Subcutaneous abdominal adipose tissue (tissue), 5 donors: ENCODE measurements around the gene USP12.
A peak's percentile ranks its signal among the peaks of the same experiment; 100 is the strongest.
"Not testable (repeated sequence)": the region's sequence is repeated elsewhere in the genome, so short reads cannot be mapped to it uniquely, and the experiment has no call there.

ENCODE experiments used
- H3K27ac ChIP-seq: one replicate; pipeline ENCODE4 v1.7.0; 2013; ENCODE audit warnings: low read depth, mild to moderate bottlenecking, inconsistent platforms, low read length, moderate library complexity
- H3K27me3 ChIP-seq, 5 donors: one replicate each; pipeline ENCODE4 v1.7.0; 2013; ENCODE audit warnings: low read length in 5 of 5, inconsistent platforms in 1 of 5; ENCODE audit not compliant: control insufficient read depth in 5 of 5, insufficient read depth in 4 of 5
- H3K36me3 ChIP-seq, 5 donors: one replicate each; pipeline ENCODE4 v1.7.0; 2013; ENCODE audit warnings: low read length in 5 of 5; ENCODE audit not compliant: control insufficient read depth in 5 of 5, insufficient read depth in 5 of 5
- H3K4me1 ChIP-seq, 5 donors: one replicate each; pipeline ENCODE4 v1.7.0; 2013; ENCODE audit warnings: low read length in 5 of 5, mild to moderate bottlenecking in 3 of 5, moderate library complexity in 1 of 5; ENCODE audit not compliant: control insufficient read depth in 5 of 5, insufficient read depth in 5 of 5
- H3K4me3 ChIP-seq, 5 donors: one replicate each; pipeline ENCODE4 v1.7.0; 2013; ENCODE audit warnings: low read length in 5 of 5, low read depth in 1 of 5
- H3K9ac ChIP-seq, 5 donors: one replicate each; pipeline ENCODE4 v1.7.0; 2013; ENCODE audit warnings: low read length in 5 of 5, mild to moderate bottlenecking in 4 of 5, moderate library complexity in 3 of 5
- H3K9me3 ChIP-seq, 5 donors: one replicate each; pipeline ENCODE4 v1.7.0; 2013; ENCODE audit warnings: low read length in 5 of 5; ENCODE audit not compliant: control insufficient read depth in 5 of 5
- donor health status: healthy.
- donor health status: healthy.
- donor health status: healthy.
- donor health status: healthy.
- donor health status: healthy.

USP12 gene

GRCh38 chr13:27126859-27127258, 44.8 kb downstream of the USP12 start:
- Histone ChIP-seq H3K27me3 (no peaks in the 10 kb centered on the region), H3K4me3 (no peak overlapping the region), H3K27ac (no peak overlapping the region), H3K9me3 (peaks cover 0 to 7% (median 0%) of the 10 kb centered on the region in 5 donors), H3K4me1 (peaks cover 6 to 30% (median 21%) of the 10 kb centered on the region in 5 donors), H3K36me3 (no peaks in the 10 kb centered on the region), H3K9ac (no peak overlapping the region)

GRCh38 chr13:27125357-27126282, 46.0 kb downstream of the USP12 start:
- peaks cover 0 to 7% (median 0%) of the 10 kb centered on the region in 5 donors for H3K9me3 ChIP-seq
- no peaks in the 10 kb centered on the region for H3K27me3 ChIP-seq
- no peak overlapping the region for H3K9ac ChIP-seq
- H3K27ac ChIP-seq = no peak overlapping the region
- no peak overlapping the region for H3K4me3 ChIP-seq
- H3K4me1 ChIP-seq = peaks cover 3 to 29% (median 20%) of the 10 kb centered on the region in 5 donors
- H3K36me3 ChIP-seq = no peaks in the 10 kb centered on the region

- Histone ChIP-seq H3K9me3 (peaks cover 0 to 3% (median 0%) of the 10 kb centered on the region in 5 donors), H3K9ac (no peak overlapping the region), H3K4me1 (peaks cover 0 to 23% (median 21%) of the 10 kb centered on the region in 5 donors), H3K27ac (no peak overlapping the region), H3K36me3 (no peaks in the 10 kb centered on the region), H3K4me3 (no peak overlapping the region), H3K27me3 (no peaks in the 10 kb centered on the region)
Measured at GRCh38 chr13:27124571-27124970, 47.0 kb downstream of the USP12 start.

GRCh38 chr13:27123445-27123844, 48.2 kb downstream of the USP12 start:
- peaks cover 0 to 22% (median 18%) of the 10 kb centered on the region in 5 donors for H3K4me1 ChIP-seq
- H3K27me3 ChIP-seq, H3K27ac ChIP-seq, H3K4me3 ChIP-seq, H3K9ac ChIP-seq, H3K36me3 ChIP-seq, H3K9me3 ChIP-seq: not testable (repeated sequence)

- no peaks in the 10 kb centered on the region for H3K36me3 ChIP-seq
- peaks cover 0 to 20% (median 18%) of the 10 kb centered on the region in 5 donors for H3K4me1 ChIP-seq
Measured at GRCh38 chr13:27122036-27122435, 49.6 kb downstream of the USP12 start.

GRCh38 chr13:27120811-27121210, 50.8 kb downstream of the USP12 start:
- no peak overlapping the region for H3K4me3 ChIP-seq
- H3K9me3 ChIP-seq = peaks cover 0 to 3% (median 0%) of the 10 kb centered on the region in 5 donors
- peaks cover 0 to 12% (median 9%) of the 10 kb centered on the region in 5 donors for H3K4me1 ChIP-seq
- H3K9ac ChIP-seq = no peak overlapping the region
- H3K27me3 ChIP-seq = no peaks in the 10 kb centered on the region
- peak overlapping the region; percentile 1 for H3K27ac ChIP-seq
- peaks cover 0 to under 1% (median 0%) of the 10 kb centered on the region in 5 donors for H3K36me3 ChIP-seq

More at GRCh38 chr13:27122036-27122435, 49.6 kb downstream of the USP12 start:
- H3K27me3 ChIP-seq = no peaks in the 10 kb centered on the region
- H3K9me3 ChIP-seq = peaks cover 0 to 3% (median 0%) of the 10 kb centered on the region in 5 donors
- no peak overlapping the region for H3K9ac ChIP-seq
- no peak overlapping the region for H3K4me3 ChIP-seq
- H3K27ac ChIP-seq = no peak overlapping the region

- H3K27me3 ChIP-seq = no peaks in the 10 kb centered on the region
- peaks cover 0 to 3% (median 0%) of the 10 kb centered on the region in 5 donors for H3K9me3 ChIP-seq
- peaks cover 3 to 7% (median 6%) of the 10 kb centered on the region in 5 donors for H3K36me3 ChIP-seq
- H3K27ac ChIP-seq = no peak overlapping the region
- H3K4me1 ChIP-seq = peaks cover 0 to 12% (median 9%) of the 10 kb centered on the region in 5 donors
- no peak overlapping the region for H3K9ac ChIP-seq
- H3K4me3 ChIP-seq = no peak overlapping the region
Measured at GRCh38 chr13:27120011-27120410, 51.6 kb downstream of the USP12 start.

- Histone ChIP-seq H3K4me1 (peaks cover 0 to 12% (median 9%) of the 10 kb centered on the region in 5 donors), H3K4me3 (no peak overlapping the region), H3K36me3 (peaks cover 3 to 12% (median 9%) of the 10 kb centered on the region in 5 donors), H3K27ac (no peak overlapping the region), H3K27me3 (no peaks in the 10 kb centered on the region), H3K9me3 (peaks cover 0 to 3% (median 0%) of the 10 kb centered on the region in 5 donors), H3K9ac (no peak overlapping the region)
Measured at GRCh38 chr13:27118428-27119054, 53.1 kb downstream of the USP12 start.

- no peaks in the 10 kb centered on the region for H3K9me3 ChIP-seq
- H3K27me3 ChIP-seq = no peaks in the 10 kb centered on the region
- no peak overlapping the region for H3K4me3 ChIP-seq
- peaks cover 0 to 12% (median 9%) of the 10 kb centered on the region in 5 donors for H3K4me1 ChIP-seq
- H3K27ac ChIP-seq = no peak overlapping the region
- H3K9ac ChIP-seq = no peak overlapping the region
- peaks cover 3 to 13% (median 12%) of the 10 kb centered on the region in 5 donors for H3K36me3 ChIP-seq
Measured at GRCh38 chr13:27117952-27118351, 53.7 kb downstream of the USP12 start.

GRCh38 chr13:27117158-27117557, 54.5 kb downstream of the USP12 start:
- H3K27me3 ChIP-seq = no peaks in the 10 kb centered on the region
- no peak overlapping the region for H3K27ac ChIP-seq
- H3K4me1 ChIP-seq = peaks cover 0 to 12% (median 9%) of the 10 kb centered on the region in 5 donors
- peaks cover 3 to 13% (median 12%) of the 10 kb centered on the region in 5 donors for H3K36me3 ChIP-seq
- H3K4me3 ChIP-seq = no peak overlapping the region
- H3K9me3 ChIP-seq = no peaks in the 10 kb centered on the region
- no peak overlapping the region for H3K9ac ChIP-seq
